Kidney (tissue), 14 donors: Measurements from ENCODE around the gene SMAD6. TPM values are rescaled to one million over a fixed set of nuclear protein-coding genes. Genes with fewer than 3 reads are reported as not detected.

Experiments used
- DNase-seq, 5 donors: peaks; one replicate each; pipeline ENCODE4 v3.0.0-alpha.2; 2013 to 2020
- FAIRE-seq: peaks from 2 replicates; lab custom pipeline; 2012; peaks lifted over from hg19 to GRCh38; lab: Jason Lieb, UNC
- H3K27ac ChIP-seq, 2 donors: one replicate each; pipeline ENCODE4 v1.7.0; 2013; ENCODE audit warnings: low read depth in 2 of 2, low read length in 2 of 2, inconsistent platforms in 1 of 2
- H3K27me3 ChIP-seq: one replicate; pipeline ENCODE4 v1.7.1; 2013; ENCODE audit warnings: low read length, inconsistent platforms; ENCODE audit not compliant: control insufficient read depth, insufficient read depth
- H3K36me3 ChIP-seq, 3 donors: one replicate each; pipeline versions ENCODE4 v1.7.0 to v1.7.1; 2013; ENCODE audit warnings: low read length in 3 of 3, control low read depth in 1 of 3, inconsistent platforms in 1 of 3; ENCODE audit not compliant: insufficient read depth in 3 of 3, control insufficient read depth in 2 of 3
- H3K4me1 ChIP-seq, 3 donors: one replicate each; pipeline versions ENCODE4 v1.7.0 to v1.7.1; 2013; ENCODE audit warnings: low read length in 3 of 3, inconsistent platforms in 1 of 3, low read depth in 1 of 3; ENCODE audit not compliant: control insufficient read depth in 2 of 3, insufficient read depth in 2 of 3
- H3K4me3 ChIP-seq, 3 donors: one replicate each; pipeline versions ENCODE4 v1.7.0 to v1.8.1; 2013; ENCODE audit warnings: low read length in 3 of 3, control low read depth in 1 of 3, inconsistent platforms in 1 of 3
- H3K9ac ChIP-seq, 3 donors: one replicate each; pipeline versions ENCODE4 v1.7.0 to v1.7.1; 2013; ENCODE audit warnings: low read length in 3 of 3, control low read depth in 1 of 3, inconsistent platforms in 1 of 3
- H3K9me3 ChIP-seq, 3 donors: one replicate each; pipeline versions ENCODE4 v1.7.0 to v1.7.1; 2013; ENCODE audit warnings: low read length in 3 of 3, control low read depth in 1 of 3, inconsistent platforms in 1 of 3; ENCODE audit not compliant: control insufficient read depth in 2 of 3, insufficient read depth in 1 of 3
- intact Hi-C: fragments of 100-400 bp; cut with DNase I; formaldehyde crosslinking; loops from one replicate; pipeline ENCODE4 v1.11.1; 2022
- polyA plus RNA-seq: library from polyadenylated mRNA; stranded (reverse); fragments of 350-450 nt; fragmentation: Illumina TruSeq; extraction: RNeasy Lipid Tissue Mini Kit (QIAGEN cat#74804); gene quantifications from one replicate; pipeline ENCODE4 v1.2.3, GENCODE V29; 2014; ENCODE audit warnings: low read depth, low replicate concordance; ENCODE audit not compliant: insufficient read depth
- total RNA-seq: library from RNA; stranded (reverse); fragmentation: NEBNext Ultra II Directional; extraction: Animal tissue kit (Norgen Biotek cat#: 25700); gene quantifications from one replicate; pipeline ENCODE4 v1.2.1, GENCODE V29; 2021
- TF ChIP-seq, protein P1 (sequence below): IDR thresholded peaks from 3 replicates; pipeline ENCODE4 v1.5.1; 2012; ENCODE audit warnings: mild to moderate bottlenecking, moderate library complexity, borderline replicate concordance; ENCODE audit not compliant: insufficient read depth; ENCODE audit errors: extremely low read depth
- donor health status: control.
- donor health status: control.
- donor health status: control.
- donor health status: control.
- donor health status: control.
- donor health status: DM: yes; HTN: yes; CAD: no.
- donor health status: Normal renal cell carcinoma (clear cell type).

SMAD6 gene
- total and polyA plus RNA-seq, 2 donors from 2014 or later, result 15.4 to 23.0 TPM

GRCh38 chr15:66658044-66658443 is 44.0 kb upstream of the SMAD6 start:
- Histone ChIP-seq H3K27me3 (no peaks in the 10 kb centered on the region), H3K4me1 (peaks cover 0 to 12% (median 0%) of the 10 kb centered on the region in 3 donors), H3K4me3 (no peak overlapping the region), H3K9ac (no peak overlapping the region), H3K9me3 (no peaks in the 10 kb centered on the region), H3K36me3 (no peaks in the 10 kb centered on the region), H3K27ac (no peak overlapping the region)
- DNase-seq, result no peak
- TF ChIP-seq, protein P1, sequence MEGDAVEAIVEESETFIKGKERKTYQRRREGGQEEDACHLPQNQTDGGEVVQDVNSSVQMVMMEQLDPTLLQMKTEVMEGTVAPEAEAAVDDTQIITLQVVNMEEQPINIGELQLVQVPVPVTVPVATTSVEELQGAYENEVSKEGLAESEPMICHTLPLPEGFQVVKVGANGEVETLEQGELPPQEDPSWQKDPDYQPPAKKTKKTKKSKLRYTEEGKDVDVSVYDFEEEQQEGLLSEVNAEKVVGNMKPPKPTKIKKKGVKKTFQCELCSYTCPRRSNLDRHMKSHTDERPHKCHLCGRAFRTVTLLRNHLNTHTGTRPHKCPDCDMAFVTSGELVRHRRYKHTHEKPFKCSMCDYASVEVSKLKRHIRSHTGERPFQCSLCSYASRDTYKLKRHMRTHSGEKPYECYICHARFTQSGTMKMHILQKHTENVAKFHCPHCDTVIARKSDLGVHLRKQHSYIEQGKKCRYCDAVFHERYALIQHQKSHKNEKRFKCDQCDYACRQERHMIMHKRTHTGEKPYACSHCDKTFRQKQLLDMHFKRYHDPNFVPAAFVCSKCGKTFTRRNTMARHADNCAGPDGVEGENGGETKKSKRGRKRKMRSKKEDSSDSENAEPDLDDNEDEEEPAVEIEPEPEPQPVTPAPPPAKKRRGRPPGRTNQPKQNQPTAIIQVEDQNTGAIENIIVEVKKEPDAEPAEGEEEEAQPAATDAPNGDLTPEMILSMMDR, result no peak
- no peak for FAIRE-seq
- intact Hi-C loops, result no loop called here

DNA sequence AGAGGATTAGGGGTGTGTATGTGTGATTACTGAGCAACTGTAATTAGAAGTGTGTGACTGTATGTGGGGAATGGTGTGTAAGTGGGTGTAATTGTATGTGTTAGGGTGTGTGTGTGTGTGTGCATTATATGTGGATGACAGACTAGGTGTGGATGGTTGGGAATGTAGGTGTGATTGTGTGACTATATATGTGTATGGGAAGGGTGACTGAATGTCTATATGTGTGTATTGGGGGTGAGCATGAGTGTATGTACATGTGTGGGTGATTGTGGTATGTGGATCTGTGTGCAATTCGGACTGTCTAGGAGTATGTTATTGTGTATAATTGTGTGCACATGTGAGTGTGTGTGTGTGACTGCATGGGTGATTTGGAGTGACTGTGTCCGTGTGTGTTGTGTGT is 43.2 kb upstream of the SMAD6 start:
- no peak for FAIRE-seq
- TF ChIP-seq, protein P1, result no peak
- no peaks in the 10 kb centered on the region for H3K36me3 ChIP-seq

DNA sequence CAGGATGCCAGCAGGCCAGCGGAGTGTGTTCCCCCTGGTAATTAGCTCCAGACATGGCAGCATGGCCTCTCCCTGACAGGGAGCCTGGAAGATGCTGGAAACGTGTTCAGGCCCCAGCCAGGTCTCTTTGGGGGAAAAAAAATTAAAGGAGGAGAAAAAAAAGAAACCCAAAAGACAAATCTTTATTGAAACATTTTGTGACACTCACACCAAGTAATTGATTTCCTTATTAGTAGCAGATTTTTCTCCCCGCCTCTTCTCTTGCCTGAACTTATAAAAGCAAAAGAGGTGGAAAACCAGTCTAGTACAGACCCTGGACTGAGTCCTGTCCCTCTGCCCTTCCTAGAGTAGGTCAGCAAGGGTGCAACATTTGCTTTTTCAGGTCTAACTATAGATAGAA is 42.7 kb upstream of the SMAD6 start:
- no peak for DNase-seq
- Histone ChIP-seq H3K27me3 (no peaks in the 10 kb centered on the region), H3K27ac (no peak overlapping the region), H3K4me3 (no peak overlapping the region), H3K9ac (no peak overlapping the region), H3K4me1 (peaks cover 0 to 12% (median 0%) of the 10 kb centered on the region in 3 donors), H3K9me3 (no peaks in the 10 kb centered on the region), H3K36me3 (no peaks in the 10 kb centered on the region)
- TF ChIP-seq, protein P1, result no peak
- no peak for FAIRE-seq
- intact Hi-C loops, result no loop called here

More for the DNA sequence above, 43.2 kb upstream of the SMAD6 start:
- intact Hi-C loops, result no loop called here
- Histone ChIP-seq H3K27me3 (no peaks in the 10 kb centered on the region), H3K4me1 (peaks cover 0 to 12% (median 0%) of the 10 kb centered on the region in 3 donors), H3K9me3 (no peaks in the 10 kb centered on the region), H3K27ac (no peak overlapping the region), H3K9ac (no peak overlapping the region), H3K4me3 (no peak overlapping the region)
- no peak for DNase-seq

DNA sequence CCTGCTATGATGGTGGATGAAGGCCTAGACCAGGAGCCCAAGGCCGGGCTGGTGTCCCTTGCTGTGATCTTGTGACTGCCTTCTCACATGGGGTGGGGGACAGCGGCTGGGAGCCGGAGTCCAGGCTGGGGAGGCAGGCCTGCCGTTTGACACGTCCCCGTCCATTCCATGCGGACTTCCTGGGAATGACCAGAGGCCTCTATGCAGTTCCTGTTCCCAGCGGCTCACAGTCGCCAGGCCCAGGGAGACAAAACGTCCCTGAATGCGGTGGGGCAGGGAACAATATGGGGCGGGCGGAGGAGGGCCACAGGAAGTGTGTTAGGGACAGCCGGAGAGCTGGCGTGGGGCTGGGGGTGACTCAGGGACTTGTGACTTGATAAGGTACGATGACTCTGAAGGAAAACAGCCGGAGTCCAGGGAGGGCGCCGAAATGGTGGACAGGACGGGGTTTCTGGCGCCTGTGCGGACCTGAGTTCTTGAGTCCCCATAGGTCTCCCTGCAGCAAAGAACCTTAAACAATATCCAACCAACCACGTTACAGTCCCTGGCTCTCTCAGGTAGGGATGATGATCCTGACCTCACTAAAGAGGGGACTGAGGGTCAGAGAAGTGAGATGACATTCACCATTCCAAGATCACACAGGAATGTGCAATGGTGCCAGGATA is 40.5 kb upstream of the SMAD6 start:
- peaks cover 0 to 6% (median 0%) of the 10 kb centered on the region in 3 donors for H3K4me1 ChIP-seq
- FAIRE-seq (no peak), DNase-seq (no peak)
- intact Hi-C loops, result no loop called here
- H3K9me3 ChIP-seq, result no peaks in the 10 kb centered on the region
- no peak overlapping the region for H3K4me3 ChIP-seq
- H3K27ac ChIP-seq, result peak overlapping the region; percentile 67 to 69
- no peaks in the 10 kb centered on the region for H3K36me3 ChIP-seq
- TF ChIP-seq, protein P1, result no peak
- H3K9ac ChIP-seq, result no peak overlapping the region
- no peaks in the 10 kb centered on the region for H3K27me3 ChIP-seq
